ENCODE measurements around the gene SOX15. TPM values are rescaled to one million over a fixed set of nuclear protein-coding genes. Genes with fewer than 3 reads are reported as not detected.
A peak's percentile ranks its signal among the peaks of the same experiment; 100 is the strongest.

The SOX15 gene
- total and polyA plus RNA-seq, 8 donors = 0.18 to 1.0 (median 0.35) TPM; not detected in 3

- no peak for TF ChIP-seq CTCF (IDR thresholded peaks at IDR 0.05)
- ATAC-seq (no peak), FAIRE-seq (no peak), DNase-seq (no peak)
- intact Hi-C loops (cut with DNase I) = no loop called here
- Histone ChIP-seq H3K4me1 (peaks cover 0 to 9% (median 1%) of the 10 kb centered on the region in 3 donors), H3K27ac (no peak overlapping the region), H3K27me3 (no peaks in the 10 kb centered on the region), H3K9me3 (no peaks in the 10 kb centered on the region), H3K36me3 (no peaks in the 10 kb centered on the region), H3K4me3 (no peak overlapping the region)
- WGBS, 2 donors = 30 to 43% methylated on average over 11 of the region's 11 CpGs
Observed at GRCh38 chr17:7631398-7632380, 41.8 kb upstream of the SOX15 start.

GRCh38 chr17:7629939-7630571, 40.2 kb upstream of the SOX15 start, which contains the start of gene SHBG:
TSS of gene SHBG (plus strand) at chr17:7630135. CDS start at chr17:7630173, 38 bp downstream.
- Histone ChIP-seq H3K9me3 (no peaks in the 10 kb centered on the region), H3K27ac (no peak within 1 kb of the TSS), H3K4me3 (no peak within 1 kb of the TSS), H3K4me1 (peaks cover 0 to 13% (median 6%) of the 10 kb centered on the region in 3 donors), H3K27me3 (no peaks in the 10 kb centered on the region), H3K36me3 (no peaks in the 10 kb centered on the region)
- ATAC-seq (no peak), FAIRE-seq (no peak), DNase-seq (no peak)
- intact Hi-C loops (cut with DNase I) = no loop called here
- TF ChIP-seq CTCF (IDR thresholded peaks at IDR 0.05) = no peak
- WGBS, 2 donors = 73 to 81% methylated on average over 13 of the region's 13 CpGs

- ATAC-seq (peak; percentile 95 to 98 (median 96)), DNase-seq (peak; percentile 88 to 97 (median 94)), FAIRE-seq (no peak)
- Histone ChIP-seq H3K36me3 (no peaks in the 10 kb centered on the region), H3K4me3 (peak within 1 kb of the TSS; percentile 62 to 80 (median 70)), H3K27me3 (no peaks in the 10 kb centered on the region), H3K27ac (peak within 1 kb of the TSS; percentile 86 to 92 (median 88)), H3K4me1 (peaks cover 0 to 13% (median 6%) of the 10 kb centered on the region in 3 donors), H3K9me3 (no peaks in the 10 kb centered on the region)
- intact Hi-C loops (cut with DNase I) = no loop called here
- TF ChIP-seq CTCF (IDR thresholded peaks at IDR 0.05) = no peak
- 0 to 1% methylated on average over 54 of the region's 54 CpGs for WGBS, 2 donors
Observed at GRCh38 chr17:7627250-7628121, 37.6 kb upstream of the SOX15 start, which contains the start of gene SAT2. TSS of gene SAT2 (minus strand) at chr17:7627821. CDS start at chr17:7627635, 186 bp downstream.

GRCh38 chr17:7626956-7627249, 37.0 kb upstream of the SOX15 start:
- FAIRE-seq (no peak), ATAC-seq (peak in 1 of 4 donors; percentile 18), DNase-seq (no peak)
- WGBS, 2 donors = 2 to 7% methylated on average over 6 of the region's 6 CpGs
- Histone ChIP-seq H3K36me3 (no peaks in the 10 kb centered on the region), H3K27me3 (no peaks in the 10 kb centered on the region), H3K9me3 (no peaks in the 10 kb centered on the region), H3K27ac (peak overlapping the region; percentile 86 to 92 (median 88)), H3K4me1 (peaks cover 0 to 10% (median 6%) of the 10 kb centered on the region in 3 donors), H3K4me3 (peak overlapping the region; percentile 62 to 80 (median 70))
- intact Hi-C loops (cut with DNase I) = no loop called here
- TF ChIP-seq CTCF (IDR thresholded peaks at IDR 0.05) = no peak

Measured in pancreas (tissue), 10 donors.